Hippocampal formation (tissue), 2 donors: Measurements from ENCODE around the gene BORCS5.

ENCODE experiments used
- DNase-seq, 2 donors: peaks; one replicate each; lab custom pipeline; 2025; lab: John Stamatoyannopoulos, UW

Gene BORCS5

DNA sequence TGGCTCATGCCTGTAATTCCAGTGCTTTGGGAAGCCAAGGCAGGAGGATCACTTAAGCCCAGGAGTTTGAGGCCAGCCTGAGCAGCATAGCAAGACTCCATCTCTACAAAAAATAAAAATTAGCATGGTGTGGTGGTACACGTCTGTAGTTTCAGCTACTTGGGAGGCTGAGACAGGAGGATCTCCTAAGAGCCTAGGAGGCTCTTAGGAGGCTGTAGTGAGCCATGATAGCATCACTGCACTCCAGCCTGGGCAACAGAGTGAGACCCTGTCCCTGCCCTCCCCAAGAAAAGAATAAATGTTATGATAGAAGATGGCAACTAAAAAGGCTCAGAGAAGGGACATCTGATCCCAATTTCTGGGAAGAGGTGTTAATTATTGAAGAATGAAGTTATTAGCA lies 3.6 kb upstream of the BORCS5 start:
- no peak for DNase-seq

DNA sequence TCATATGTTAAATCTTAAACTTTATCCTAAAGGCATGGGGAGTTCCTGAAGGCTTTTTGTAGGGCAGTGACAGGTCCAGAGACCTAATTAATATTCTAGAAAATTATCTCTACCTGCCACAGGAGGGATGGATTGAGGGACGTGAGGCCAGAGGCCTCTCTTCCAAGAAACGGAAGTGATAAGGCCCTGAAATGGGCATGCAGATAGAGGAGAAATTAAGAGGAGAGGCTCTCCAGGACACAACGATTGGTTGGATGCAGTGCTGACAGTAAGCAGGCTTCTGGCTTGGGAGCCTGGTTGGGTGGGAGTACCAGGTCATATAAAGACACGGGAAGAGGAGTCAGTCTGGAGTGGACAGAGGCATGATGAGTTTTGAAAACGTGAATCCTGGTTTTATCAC lies 3.1 kb upstream of the BORCS5 start:
- no peak for DNase-seq

DNA sequence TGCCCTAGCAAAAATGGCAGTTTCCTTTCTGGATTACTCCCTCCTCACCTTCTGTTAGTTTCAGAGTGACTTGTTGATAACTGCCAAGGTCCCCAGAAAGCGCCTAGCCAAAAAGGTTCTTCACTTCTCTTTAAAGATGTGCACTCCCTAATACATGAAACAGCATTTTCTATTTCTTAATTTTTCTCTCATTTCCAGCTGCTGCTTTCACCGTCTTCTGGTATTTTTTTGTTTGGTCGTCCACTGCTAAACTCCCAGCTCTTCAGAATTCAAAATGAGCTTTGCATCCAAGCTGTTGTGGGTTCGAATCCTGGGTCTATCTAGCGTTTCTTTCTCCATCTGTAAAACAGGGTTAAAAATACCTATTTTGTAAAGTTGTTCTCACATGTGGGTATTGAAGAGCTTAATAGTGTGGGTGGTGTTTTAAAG lies 397 bp upstream of the BORCS5 start:
- no peak for DNase-seq

DNA sequence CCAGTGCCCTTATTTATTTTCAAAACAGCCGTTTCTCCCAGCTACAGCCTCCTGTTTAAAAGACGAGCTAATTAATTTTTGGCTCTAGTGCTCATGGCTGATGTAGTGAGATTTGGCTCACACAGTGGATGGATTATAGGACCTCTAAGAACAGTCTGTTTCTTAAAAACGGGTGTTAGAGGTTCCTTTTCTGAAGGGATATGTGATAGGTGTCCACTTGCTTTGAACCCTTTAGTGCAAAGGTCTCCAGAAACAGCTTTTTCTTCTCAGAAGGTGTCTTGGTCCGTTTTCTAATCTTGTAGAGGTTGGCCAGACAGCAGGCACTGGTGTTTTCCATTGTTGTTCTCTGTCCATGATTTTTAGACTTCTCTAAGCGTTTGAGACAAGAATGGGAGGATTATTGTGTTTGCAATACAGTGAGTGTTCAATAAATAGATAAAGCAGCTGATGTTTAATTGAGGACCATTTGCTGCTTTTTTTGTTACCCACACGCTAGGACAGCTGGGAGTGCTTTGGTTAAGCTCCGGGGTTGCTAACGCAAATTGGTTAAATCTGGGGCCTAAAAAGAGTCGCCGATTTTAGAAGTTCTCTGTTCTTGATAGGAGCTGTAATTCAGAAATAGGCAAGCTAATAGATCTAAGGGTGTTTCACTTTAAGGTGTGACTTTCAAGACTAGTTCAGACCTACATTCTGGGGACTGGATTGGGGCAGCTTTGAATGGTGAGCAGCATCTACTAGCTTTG lies 1.0 kb downstream of the BORCS5 start:
- DNase-seq = peak in 1 of 2 donors; percentile 70

DNA sequence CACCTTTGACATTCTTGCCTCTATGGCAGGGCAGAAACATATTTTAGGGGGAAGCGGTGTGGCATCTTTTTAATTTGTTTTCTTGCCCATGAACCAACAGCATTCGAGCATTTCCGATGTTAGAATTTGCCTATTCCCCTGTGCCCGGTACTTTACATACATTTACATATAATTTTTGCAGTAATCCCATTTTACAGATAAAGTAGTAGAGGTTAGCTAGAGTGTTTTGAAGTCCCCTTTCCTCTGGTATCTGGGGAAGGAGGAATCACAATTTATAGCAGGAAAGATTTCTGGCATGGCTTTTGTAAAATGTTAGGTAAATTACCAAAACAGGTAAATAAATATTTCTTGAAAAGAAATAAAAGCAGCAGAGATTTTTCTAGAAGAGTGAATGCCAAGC lies 1.6 kb downstream of the BORCS5 start:
- DNase-seq = no peak

DNA sequence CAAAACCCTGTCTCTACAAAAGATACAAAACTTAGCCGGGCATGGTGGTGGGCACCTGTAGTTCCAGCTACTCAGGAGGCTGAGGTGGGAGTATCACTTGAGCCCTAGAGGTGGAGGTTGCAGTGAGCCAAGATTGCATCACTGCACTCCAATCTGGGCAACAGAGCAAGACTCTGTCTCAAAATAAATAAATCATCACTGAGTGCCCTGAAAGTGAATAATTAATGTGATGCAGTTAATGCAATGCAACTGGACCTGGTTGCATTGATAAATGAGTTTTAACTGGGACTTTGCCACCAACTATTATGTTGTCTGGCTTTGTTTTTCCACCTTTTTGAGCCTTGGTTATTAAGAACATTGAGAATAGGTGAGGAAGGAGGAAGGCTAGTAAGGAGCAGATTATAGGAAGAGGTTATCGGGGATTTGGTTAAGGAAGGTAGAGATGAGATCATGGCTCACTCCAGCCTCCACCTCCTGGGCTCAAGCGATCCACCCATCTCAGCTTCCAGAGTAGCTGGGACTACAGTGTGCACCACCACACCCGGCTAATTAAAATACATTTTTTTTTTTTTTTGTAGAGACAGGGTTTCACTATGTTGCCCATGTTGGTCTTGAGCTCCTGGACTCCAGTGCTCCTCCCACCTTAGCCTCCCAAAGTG lies 8.0 kb downstream of the BORCS5 start:
- no peak for DNase-seq

DNA sequence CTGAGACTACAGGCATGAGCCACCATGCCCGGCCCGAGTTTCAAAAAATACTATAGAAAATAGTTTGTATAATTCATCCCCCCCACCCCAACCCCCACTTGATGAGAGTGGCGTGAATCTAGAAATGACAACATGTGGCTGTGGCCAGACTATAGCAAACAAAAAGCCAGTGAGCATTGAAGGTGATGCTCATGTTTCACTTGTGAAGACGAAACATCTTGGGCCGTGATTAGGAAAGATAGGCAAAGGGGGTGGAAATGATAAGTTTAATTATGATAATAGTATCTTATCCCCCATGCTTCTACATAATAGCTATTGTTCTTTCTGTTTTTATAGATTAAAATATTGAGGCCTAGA lies 8.5 kb downstream of the BORCS5 start:
- no peak for DNase-seq

DNA sequence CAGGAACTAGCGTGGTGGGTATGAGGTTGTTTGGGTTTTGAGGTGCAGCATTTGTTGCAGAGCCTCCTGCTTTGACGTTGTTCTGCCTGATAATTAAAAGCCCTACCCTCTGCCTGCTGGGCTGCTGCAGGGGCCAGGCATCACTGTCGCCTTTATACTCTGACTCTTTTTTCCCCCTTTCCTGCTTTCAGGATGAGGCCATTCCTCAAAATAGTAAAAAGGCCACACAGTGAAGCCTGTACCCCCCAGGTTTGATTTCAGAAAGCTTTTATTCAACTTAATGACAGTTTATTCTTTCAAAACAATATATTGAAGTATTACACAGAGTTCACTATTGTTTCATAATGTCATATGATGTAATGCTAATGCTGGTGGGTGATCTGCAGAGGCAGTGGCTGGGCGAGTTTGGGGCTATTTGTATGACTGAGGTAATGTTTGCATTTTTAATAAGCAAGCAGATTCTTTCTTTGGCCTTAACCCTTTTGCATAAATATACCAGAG lies 9.1 kb downstream of the BORCS5 start:
- peak; percentile 31 to 81 for DNase-seq

DNA sequence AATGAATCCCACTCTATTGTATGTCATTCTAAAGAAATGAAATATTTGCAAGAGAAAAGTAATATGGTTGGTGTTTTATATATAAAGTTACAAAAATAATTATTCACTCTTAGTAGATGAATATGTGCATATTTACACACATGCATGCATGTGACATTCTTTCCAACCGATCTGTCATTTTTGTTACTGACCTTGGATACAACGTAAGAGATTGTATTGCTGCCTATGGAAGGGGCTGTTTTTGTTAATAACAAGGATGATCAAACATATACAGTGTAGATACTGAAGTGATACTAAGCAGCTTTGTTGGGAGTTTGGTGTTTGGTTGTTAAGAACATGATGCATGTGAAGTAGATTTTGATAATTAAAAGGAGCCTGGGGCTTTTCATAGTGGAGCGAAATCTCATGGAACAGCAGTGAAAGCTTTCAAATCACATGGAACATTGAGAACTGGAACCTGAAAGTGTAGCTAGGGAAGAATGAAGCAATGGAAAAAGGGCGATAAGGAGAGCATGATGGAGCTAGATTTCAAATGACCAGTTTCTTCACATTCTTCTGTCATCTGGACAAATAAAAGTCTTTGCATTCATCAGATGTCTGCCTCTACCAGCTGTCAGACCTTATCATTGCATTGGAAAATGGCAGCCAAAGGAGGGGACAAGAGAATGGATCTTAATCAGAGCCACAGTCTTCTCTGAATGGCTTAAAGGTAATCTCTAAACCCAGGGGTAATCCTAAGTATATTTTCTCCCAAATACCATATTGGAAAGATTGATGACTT lies 10.0 kb downstream of the BORCS5 start:
- DNase-seq = no peak

DNA sequence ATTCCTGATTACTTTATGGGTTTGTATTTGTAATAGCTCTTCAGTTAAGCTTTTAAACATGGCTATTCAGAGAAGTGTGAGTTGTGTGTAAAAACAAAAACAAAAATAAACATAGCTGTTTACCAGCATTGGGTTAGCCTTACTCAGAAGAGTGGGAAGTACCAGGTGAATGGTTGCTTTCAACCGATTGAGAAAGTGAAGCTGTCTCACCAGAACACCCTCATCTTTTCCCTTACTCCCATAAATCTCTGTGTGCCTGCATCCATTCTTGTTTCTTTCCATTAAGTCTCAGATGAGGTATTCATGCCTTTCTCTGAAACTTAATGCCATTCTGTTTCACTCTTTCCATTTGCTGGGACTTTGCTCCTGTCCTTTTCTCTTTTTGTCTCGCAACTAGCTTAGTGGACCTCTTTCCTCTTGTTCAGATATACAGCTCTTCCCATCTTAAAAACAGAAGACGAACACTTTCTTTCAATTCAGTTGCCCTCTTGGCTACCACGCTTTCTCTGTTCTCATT lies 10.7 kb downstream of the BORCS5 start:
- DNase-seq = no peak

DNA sequence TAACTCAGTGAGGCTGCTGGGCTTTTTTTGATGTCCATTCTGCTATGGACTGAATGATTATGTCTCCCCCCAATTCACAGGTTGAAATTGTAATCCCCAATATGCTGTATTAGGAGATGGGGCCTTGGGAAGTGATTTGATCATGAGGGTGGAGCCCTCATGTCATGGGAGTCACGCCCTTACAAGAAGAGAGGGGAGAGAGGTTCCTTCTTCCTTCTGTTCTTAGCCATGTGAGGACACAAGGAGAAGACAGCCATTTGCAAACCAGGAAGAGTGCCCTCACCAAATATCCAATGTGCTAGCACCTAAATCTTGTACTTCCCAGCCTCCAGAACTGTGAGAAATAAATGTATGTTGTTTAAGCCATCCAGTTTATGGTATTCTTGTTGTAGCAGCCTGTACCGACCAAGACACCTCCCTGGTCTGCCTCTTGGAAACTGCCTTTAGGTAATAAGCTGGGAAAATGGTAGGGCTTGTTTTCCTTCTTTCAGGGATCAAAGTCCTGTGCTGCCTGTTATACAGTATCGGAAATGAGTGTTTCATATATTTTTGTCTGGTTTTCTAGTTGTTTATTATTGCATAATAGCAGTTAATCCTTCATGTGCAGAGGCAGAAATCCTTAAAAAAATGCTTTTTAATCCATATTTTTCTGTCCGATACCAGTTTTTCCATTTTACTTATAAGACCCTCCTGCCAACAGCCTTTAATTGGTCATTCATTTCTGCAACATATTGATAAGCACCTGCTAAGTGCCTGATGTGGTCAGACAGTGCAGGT lies 16.3 kb downstream of the BORCS5 start:
- DNase-seq = no peak

DNA sequence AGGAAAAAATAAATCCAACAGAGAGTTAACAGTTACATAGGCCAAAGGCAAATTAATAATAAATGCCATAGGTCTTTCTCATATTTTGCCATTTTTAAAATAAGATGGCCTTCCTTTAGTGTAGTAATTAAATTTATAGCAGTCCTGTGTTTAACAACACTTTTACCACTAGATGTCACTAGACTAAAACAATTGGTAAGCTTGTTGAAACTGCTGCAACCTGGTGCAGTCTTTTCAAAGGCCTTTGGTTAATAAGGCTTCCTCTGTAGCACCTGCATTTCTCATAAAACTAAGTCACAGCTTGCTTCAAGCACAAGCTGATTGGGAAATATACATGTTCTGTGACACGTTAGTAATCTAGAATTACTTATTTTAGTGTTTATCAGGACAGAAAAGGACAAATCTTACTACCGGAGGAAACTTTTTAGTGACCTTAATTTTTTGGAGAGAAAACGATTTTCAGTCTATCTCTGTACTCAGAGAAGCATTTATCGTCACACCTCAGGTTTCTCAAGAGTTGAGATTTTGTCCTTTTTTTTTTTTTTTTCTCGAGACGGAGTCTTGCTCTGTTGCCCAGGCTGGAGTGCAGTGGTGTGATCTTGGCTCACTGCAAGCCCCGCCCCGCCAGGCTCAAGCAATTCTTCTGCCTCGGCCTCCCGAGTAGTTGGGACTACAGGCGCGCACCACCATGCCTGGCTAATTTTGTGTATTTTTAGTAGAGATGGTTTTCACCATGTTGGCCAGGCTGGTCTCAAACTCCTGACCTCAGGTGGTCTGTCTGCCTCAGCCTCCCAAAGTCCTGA lies 20.0 kb downstream of the BORCS5 start:
- DNase-seq = peak in 1 of 2 donors; percentile 88

DNA sequence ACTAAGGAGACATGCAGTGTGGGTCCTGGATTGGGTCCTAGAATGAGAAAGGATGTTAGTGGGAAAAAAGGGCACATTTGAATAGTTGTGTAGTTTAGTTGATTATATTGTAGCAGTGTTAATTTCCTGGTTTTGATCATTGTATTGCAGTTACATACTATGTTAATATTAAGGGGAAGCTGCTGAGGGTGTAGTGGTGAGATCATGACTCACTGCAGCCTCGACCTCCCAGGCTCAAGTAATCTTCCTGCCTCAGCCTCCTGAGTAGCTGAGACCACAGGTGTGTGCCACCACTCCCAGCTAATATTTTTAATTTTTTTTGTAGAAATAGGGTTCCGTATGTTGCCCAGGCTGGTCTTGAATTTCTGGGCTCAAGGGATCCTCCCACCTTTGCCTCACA lies 21.7 kb downstream of the BORCS5 start:
- no peak for DNase-seq

DNA sequence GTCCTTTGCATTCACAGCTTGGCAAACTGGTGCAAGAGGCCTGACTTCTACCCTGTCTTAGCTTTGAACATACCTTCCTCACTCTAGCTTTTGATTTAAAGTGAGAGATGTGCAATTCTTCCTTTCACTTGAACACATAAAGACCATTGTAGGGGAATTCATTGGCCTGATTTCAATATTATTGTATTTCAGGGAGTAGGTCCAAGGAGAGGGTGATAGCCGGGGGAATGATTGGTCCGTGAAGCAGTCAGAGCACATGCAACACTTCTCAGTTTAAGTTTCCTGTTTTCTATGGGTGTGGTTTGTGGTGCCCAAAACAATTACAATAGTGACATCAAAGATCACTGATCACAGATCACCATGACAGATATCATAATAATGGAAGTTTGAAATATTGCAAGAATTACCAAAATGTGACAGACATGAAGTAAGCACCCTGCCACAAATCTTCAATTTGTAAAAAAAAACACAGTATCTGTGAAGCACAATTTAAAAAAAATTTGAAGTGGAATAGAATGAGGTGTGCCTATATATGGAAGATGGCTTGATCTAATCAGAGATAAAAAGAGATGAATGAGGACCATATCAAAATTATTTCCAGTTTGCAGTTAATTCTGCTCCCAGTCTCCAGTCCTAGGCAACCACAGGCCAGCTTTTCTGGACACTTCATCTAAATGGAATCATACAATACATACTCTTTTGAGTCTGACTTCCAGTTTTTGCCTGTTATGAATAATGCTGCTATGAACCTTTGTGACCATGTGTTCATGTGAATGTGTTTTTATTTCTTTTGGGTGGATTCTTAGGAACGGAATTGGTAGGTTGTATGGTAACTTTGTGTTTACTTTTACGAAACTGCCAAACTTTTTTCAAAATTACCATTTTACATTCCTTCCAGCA lies 23.2 kb downstream of the BORCS5 start:
- no peak for DNase-seq

DNA sequence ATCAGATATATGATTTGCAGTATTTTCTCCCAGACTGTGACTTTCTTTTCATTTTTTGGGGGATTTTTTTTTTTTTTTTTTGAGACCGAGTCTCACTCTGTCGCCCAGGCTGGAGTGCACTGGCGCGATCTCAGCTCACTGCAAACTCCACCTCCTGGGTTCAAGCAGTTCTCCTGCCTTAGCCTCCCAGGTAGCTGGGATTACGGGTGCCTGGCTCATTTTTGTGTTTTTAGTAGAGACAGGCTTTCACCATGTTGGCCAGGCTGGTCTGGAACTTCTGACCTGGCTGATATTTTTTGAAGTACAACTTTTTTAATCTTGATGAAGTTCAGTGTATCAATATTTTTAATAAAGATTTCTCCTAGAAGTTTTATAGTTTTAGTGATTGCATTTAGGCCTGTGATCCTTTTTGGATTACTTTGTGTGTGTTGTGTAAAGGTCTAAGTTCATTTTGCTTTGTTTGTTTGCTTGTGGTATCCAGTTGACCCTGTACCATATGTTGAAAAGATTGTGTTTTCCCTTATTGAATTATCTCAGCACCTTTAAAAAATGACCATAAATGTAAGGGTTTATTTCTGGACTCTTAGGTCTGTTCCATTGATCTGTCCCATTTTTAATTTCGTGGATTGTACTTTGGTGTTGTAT lies 24.2 kb downstream of the BORCS5 start:
- DNase-seq = no peak

DNA sequence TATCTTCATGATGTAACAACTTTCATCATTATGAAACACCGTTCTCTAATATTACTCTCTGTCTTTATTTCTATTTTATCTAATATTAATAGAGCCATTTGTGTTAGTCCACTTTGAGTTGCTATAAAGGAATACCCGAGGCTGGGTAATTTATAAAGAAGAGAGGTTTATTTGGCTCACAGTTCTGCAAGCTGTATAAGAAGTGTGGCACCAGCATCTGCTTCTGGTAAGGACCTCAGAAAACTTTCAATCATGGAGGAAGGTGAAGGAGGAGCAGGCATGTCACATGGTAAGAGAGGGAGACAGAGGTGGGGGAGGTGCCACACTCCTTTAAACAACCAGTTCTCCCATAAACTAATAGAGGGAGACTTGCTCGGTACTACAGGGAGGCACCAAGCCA lies 25.1 kb downstream of the BORCS5 start:
- no peak for DNase-seq

DNA sequence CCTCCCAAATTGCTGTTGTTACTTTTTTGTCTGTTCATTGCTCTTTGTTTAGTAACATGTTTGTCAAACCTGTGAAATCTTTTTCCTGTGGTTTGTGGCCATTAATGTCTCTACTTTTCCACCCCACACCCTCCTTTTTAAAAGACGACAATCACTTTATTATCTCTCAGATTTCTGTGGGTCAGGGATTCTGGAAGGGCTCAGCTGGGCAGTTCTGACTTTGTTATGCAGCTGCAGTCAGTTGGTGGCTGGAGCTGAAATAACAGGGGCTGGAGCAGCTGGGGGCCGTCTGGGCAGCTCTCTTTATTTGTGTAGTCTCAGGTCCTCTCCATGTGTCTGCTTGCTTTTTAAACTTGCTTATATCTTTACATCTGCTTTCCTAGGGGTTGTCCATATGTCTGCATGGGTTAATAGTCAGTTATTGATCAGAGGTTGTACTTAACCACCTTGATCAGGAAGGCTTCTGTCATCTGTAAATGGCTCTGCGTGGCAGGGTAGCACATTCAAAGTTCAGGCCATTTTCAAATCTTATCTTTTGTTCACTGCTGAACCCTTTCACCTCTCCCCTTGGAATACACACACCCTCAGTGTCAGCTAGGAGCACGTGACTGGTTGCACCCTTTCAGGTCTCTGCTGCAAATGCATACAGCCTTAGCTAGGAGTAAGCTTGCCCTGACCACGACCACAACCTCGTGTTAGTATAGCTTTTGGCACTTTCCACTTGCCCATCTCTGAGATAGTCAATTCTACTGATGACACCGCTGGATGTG lies 27.9 kb downstream of the BORCS5 start:
- DNase-seq = peak; percentile 19 to 48

DNA sequence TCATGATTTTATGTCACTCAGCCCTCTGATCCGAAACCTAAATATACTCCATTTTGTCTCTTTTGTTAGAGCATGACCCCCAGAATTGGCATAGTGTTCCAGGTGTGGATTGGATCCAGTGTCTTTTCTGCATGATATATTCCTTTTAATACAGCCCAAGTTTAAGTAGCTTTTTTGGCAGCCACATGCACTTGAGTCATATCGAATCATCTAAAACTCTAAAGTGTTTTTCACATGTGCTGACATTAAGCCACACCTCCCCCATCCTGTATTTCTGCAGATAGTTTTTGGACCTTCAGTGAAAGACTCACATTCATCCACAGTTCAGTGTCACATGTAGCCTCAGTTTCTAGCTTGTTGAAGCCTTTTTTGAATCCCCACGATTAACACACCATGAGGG lies 30.6 kb downstream of the BORCS5 start:
- DNase-seq = no peak

DNA sequence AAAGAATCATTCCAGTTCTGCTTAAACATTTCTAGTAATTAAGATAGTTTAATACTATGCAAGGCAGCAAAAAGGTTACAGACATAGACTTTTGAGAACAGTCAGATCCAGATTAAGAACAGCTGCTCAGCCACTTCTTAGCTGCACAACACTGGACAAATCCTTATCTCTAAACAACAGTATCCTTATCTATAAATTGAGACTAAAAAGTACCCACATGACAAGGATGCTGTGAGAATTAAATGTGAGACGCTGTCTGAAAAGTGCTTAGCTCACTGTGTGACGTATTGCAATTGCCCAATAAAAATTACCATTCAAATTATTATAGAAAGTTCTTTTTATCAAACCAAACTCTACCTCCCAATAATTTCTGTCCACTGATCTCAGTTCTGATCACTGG lies 35.5 kb downstream of the BORCS5 start:
- DNase-seq = no peak
